GM21737 (cell line): ENCODE results near the gene VPS13D.
"Not testable (repeated sequence)": the region's sequence is repeated elsewhere in the genome, so short reads cannot be mapped to it uniquely, and the experiment has no call there.

Source experiments
- ATAC-seq: cut with Tn5 transposase; IDR thresholded peaks from one replicate; pipeline ENCODE4 v1.9.1; 2021; ENCODE audit warnings: mild to moderate bottlenecking, moderate library complexity; ENCODE audit not compliant: unreplicated experiment

Gene VPS13D

GRCh38 chr1:12224092-12224491 is 5.7 kb upstream of the VPS13D start:
- ATAC-seq: not testable (repeated sequence)

GRCh38 chr1:12228979-12229378 is 851 bp upstream of the VPS13D start:
- ATAC-seq: no peak

- no peak for ATAC-seq
These were observed 420 bp upstream of the VPS13D start for GRCh38 chr1:12229386-12229834.

GRCh38 chr1:12230549-12231275 is 882 bp downstream of the VPS13D start:
- no peak for ATAC-seq

GRCh38 chr1:12231276-12231595 is 1.4 kb downstream of the VPS13D start:
- ATAC-seq: no peak

GRCh38 chr1:12232221-12232620 is 2.4 kb downstream of the VPS13D start:
- ATAC-seq: no peak

GRCh38 chr1:12244078-12244477 is 14.2 kb downstream of the VPS13D start:
- no peak for ATAC-seq

GRCh38 chr1:12244585-12244984 is 14.8 kb downstream of the VPS13D start:
- no peak for ATAC-seq

- no peak for ATAC-seq
These were observed 15.3 kb downstream of the VPS13D start for GRCh38 chr1:12245116-12245515.

GRCh38 chr1:12245733-12246132 is 15.9 kb downstream of the VPS13D start:
- ATAC-seq: no peak

- ATAC-seq: no peak
These were observed 16.8 kb downstream of the VPS13D start for GRCh38 chr1:12246584-12246983.

- no peak for ATAC-seq
These were observed 19.4 kb downstream of the VPS13D start for GRCh38 chr1:12249181-12249580.

- ATAC-seq: no peak
These were observed 19.9 kb downstream of the VPS13D start for GRCh38 chr1:12249748-12250147.

- ATAC-seq: no peak
These were observed 21.6 kb downstream of the VPS13D start for GRCh38 chr1:12251442-12251841.

- no peak for ATAC-seq
These were observed 26.1 kb downstream of the VPS13D start for GRCh38 chr1:12255913-12256312.

- no peak for ATAC-seq
These were observed 28.4 kb downstream of the VPS13D start for GRCh38 chr1:12258272-12258671.

- no peak for ATAC-seq
These were observed 39.5 kb downstream of the VPS13D start for GRCh38 chr1:12269351-12269750.

- ATAC-seq: no peak
These were observed 41.2 kb downstream of the VPS13D start for GRCh38 chr1:12271033-12271432.

GRCh38 chr1:12272770-12273169 is 42.9 kb downstream of the VPS13D start:
- ATAC-seq: no peak

- ATAC-seq: no peak
These were observed 45.5 kb downstream of the VPS13D start for GRCh38 chr1:12275370-12275769.

GRCh38 chr1:12276225-12276624 is 46.4 kb downstream of the VPS13D start:
- no peak for ATAC-seq

GRCh38 chr1:12279003-12279402 is 49.2 kb downstream of the VPS13D start:
- no peak for ATAC-seq
